Right kidney (tissue), 1 donor: ENCODE results near the gene RAG1.

Experiments used
- DNase-seq: peaks from one replicate; pipeline ENCODE4 v3.0.0-alpha.2; 2016

RAG1 gene

DNA sequence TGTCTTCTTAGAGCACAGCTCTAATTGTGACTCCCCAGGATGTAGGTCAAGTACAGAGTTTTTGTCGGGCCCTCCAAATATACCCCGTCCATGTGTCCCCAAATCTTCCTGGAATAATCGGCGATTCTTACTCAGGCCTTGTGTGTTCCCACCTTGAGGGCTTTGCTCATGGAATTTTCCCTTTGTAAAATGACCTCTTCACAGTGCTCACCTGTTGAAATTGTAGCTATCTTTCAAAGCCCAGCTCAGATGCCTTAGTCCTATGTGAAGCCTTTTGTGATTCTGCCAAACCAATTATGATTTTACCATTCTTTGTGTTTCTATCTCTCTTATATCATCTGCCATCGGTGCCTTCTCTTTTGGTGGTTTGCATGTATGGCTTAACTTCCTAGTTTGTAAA, 60.3 kb downstream of the RAG1 start:
- DNase-seq: no peak

DNA sequence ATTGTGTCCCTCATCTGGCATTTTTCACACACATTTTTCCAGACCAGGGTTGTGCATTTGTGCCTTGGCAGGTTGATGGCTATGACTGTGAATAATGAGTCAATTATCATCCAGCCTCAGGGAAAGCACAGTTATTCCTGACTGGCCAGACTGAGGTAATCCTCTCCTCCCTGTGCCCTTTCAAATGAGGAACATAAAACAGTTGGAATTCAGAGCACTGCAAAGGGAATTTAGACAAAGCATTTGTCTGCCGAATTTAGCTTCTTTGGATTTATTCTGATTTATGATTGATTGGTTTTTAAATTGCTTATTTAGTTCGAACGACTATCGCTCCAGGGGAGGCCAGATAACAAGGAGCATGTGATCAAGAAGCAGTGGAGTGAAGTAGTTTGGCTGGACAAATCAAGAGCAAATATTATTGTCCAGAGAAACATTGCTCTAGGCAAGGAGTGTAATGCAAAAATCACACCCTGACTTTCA, 61.0 kb downstream of the RAG1 start:
- DNase-seq: no peak
